ENCODE data around the gene ZDHHC4. TPM values are rescaled to one million over a fixed set of nuclear protein-coding genes. Genes with fewer than 3 reads are reported as not detected.

ZDHHC4 gene
- total RNA-seq, 1 donor from 2014 or later, result 92.1 TPM

- no peak overlapping the region for H3K4me3 ChIP-seq (ENCODE audit: low read depth, low read length)
- TF ChIP-seq CTCF (IDR thresholded peaks at IDR 0.05; ENCODE audit: insufficient read depth, low read length, severe bottlenecking), result no peak
- peaks cover 20% of the 10 kb centered on the region for H3K27me3 ChIP-seq (ENCODE audit: control insufficient read depth, insufficient read depth, low read length)
- FAIRE-seq (no peak), DNase-seq (ENCODE audit: low read depth) (no peak)
- H3K36me3 ChIP-seq (ENCODE audit: control insufficient read depth, insufficient read depth, low read length), result no peaks in the 10 kb centered on the region
Observed at GRCh38 chr7:6532516-6532915, 44.7 kb upstream of the ZDHHC4 start.

- FAIRE-seq (peak; percentile 23), DNase-seq (ENCODE audit: low read depth) (no peak)
- no peaks in the 10 kb centered on the region for H3K36me3 ChIP-seq (ENCODE audit: control insufficient read depth, insufficient read depth, low read length)
- TF ChIP-seq CTCF (IDR thresholded peaks at IDR 0.05; ENCODE audit: insufficient read depth, low read length, severe bottlenecking), result no peak
- H3K4me3 ChIP-seq (ENCODE audit: low read depth, low read length), result no peak overlapping the region
- H3K27me3 ChIP-seq (ENCODE audit: control insufficient read depth, insufficient read depth, low read length), result peaks cover 18% of the 10 kb centered on the region
Observed at GRCh38 chr7:6533893-6534495, 43.3 kb upstream of the ZDHHC4 start.

GRCh38 chr7:6536262-6537260 lies 40.7 kb upstream of the ZDHHC4 start:
- H3K4me3 ChIP-seq (ENCODE audit: low read depth, low read length), result no peak overlapping the region
- DNase-seq (ENCODE audit: low read depth) (no peak), FAIRE-seq (no peak)
- no peak for TF ChIP-seq CTCF (IDR thresholded peaks at IDR 0.05; ENCODE audit: insufficient read depth, low read length, severe bottlenecking)
- H3K27me3 ChIP-seq (ENCODE audit: control insufficient read depth, insufficient read depth, low read length), result peaks cover 10% of the 10 kb centered on the region
- no peaks in the 10 kb centered on the region for H3K36me3 ChIP-seq (ENCODE audit: control insufficient read depth, insufficient read depth, low read length)

- DNase-seq (ENCODE audit: low read depth) (no peak), FAIRE-seq (no peak)
- Histone ChIP-seq H3K4me3 (ENCODE audit: low read depth, low read length) (no peak overlapping the region), H3K36me3 (ENCODE audit: control insufficient read depth, insufficient read depth, low read length) (no peaks in the 10 kb centered on the region), H3K27me3 (ENCODE audit: control insufficient read depth, insufficient read depth, low read length) (peaks cover 4% of the 10 kb centered on the region)
- TF ChIP-seq CTCF (IDR thresholded peaks at IDR 0.05; ENCODE audit: insufficient read depth, low read length, severe bottlenecking), result no peak
Observed at GRCh38 chr7:6542368-6542767, 34.9 kb upstream of the ZDHHC4 start.

GRCh38 chr7:6545398-6546126 lies 31.7 kb upstream of the ZDHHC4 start:
- no peaks in the 10 kb centered on the region for H3K36me3 ChIP-seq (ENCODE audit: control insufficient read depth, insufficient read depth, low read length)
- no peak for FAIRE-seq
- no peaks in the 10 kb centered on the region for H3K27me3 ChIP-seq (ENCODE audit: control insufficient read depth, insufficient read depth, low read length)
- no peak for TF ChIP-seq CTCF (IDR thresholded peaks at IDR 0.05; ENCODE audit: insufficient read depth, low read length, severe bottlenecking)
- DNase-seq (ENCODE audit: low read depth), result no peak
- H3K4me3 ChIP-seq (ENCODE audit: low read depth, low read length), result no peak overlapping the region
